HG03460 (cell line): Measurements from ENCODE around the gene RAP1B.

Source experiments
- ATAC-seq: cut with Tn5 transposase; IDR thresholded peaks from one replicate; pipeline ENCODE4 v1.9.1; 2021; ENCODE audit not compliant: unreplicated experiment

The RAP1B gene

GRCh38 chr12:68686595-68687521, 76.2 kb downstream of the RAP1B start, which contains the start of gene NUP107:
Gene NUP107, plus strand, starts transcription at chr12:68686978. Its CDS starts 88 bp downstream, at chr12:68687066.
- peak; percentile 95 for ATAC-seq

- ATAC-seq = peak; percentile 67
These were observed 84.8 kb downstream of the RAP1B start for GRCh38 chr12:68695454-68695853.

GRCh38 chr12:68699486-68699885, 88.8 kb downstream of the RAP1B start:
- ATAC-seq = no peak
